Activated CD8-positive, alpha-beta memory T cell treated with anti-CD3 and anti-CD28 coated beads, Interleukin-2, amount 50 U/mL, for 48 hours (primary cell): Measurements from ENCODE around the gene RTL10.

Experiments used
- DNase-seq: peaks from one replicate; pipeline ENCODE4 v3.0.0-alpha.2; 2020

Gene RTL10

DNA sequence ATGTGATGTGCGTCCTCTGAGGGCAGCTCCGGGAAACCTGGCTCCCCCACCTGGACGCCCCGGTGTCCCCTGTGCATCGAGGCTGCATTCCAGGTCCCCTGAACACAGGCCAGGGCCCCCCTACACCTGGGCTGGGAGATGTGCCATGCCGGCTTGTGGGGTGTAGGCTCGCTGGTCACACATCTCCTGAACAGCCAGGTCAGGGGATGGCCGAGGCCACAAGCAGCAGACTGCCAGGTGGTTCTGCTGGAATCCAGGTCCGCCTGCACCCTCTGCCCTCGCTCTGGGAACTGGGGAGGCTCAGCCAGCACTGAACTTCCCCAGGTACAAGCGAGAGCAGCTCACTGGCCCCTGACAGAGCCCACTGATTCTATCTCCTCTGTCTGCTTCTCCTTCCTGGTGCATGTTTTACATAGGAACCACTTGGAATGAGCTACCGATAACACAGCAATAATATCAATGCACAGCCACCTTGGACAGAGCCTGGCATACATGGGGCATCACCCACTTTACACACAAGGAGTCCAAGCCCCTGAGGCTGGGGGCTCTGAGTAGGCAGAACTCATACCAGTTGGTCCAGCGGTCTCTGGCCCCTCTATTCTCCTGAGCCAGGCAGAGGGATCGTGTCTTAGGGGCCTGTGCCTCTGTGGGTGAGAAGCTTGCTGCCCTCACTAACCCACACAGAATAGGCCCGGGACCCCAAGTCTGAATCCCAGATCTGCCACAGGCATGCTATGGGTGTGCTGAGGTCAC is 47.3 kb downstream of the RTL10 start:
- DNase-seq = no peak

DNA sequence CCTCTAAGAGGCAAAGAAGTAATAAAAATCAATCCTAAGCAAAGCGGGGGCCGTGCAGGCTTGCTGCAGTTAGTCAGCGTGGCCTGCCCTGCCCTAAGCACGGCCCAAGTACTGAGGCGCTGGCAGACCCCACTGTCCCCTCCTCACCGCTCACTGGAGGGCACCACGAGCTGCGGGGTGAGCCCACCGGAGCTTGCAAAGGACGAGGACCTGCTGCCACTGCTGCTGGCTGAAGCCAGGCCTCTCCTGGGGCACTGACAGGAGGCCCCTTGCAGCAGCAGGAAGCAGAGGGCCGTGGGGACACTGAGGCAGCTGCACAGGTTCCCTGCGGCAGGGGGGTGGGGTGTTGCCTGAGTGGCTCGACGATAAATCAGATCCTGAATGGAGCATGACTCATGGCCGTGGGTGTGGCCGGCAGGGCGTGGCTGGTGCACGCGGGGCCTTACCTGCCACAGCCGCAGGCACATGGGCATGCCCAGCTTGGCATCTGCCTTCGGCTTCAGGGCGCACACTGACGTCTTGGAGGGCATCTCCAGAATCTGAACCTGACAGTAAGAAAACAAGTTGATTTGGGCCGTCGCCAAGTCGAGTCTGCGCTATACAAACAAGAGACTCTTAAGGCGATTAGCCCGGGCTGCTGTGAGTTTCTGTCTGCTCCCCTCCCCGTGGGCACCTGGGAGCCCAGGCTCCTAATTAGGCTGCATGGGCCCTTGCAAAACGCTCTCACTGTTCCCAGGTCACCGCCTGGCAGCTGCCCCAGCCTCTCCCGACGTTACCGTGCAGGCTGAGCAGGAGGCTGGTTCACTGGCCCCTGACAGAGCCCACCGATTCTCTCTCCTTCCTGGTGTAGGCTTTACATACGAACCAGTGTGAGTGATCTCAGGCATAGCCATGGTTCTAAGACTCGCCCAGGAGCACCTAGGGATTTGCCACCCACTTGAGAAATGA is 48.2 kb downstream of the RTL10 start:
- DNase-seq = no peak

DNA sequence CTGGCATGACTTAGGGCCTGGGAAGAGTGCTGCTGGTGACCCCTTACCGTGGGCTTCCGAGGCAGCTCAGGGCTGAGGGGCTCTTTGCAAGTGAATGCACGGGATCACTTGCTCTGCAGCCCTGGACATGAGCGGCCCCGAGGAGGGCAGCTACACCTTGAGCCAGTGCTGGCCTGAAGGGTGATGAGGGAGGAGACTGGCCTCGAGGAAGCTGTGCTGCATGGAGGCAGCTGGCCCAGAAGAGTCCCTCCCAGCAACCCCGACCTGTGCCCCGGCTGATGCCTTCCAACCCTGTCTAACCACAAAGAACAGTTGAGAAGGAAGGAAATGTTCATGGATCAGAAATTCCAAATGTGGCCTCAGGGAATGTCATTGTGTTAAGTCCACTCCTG is 48.9 kb downstream of the RTL10 start:
- DNase-seq = no peak
